Activated CD4-positive, CD25-positive, alpha-beta regulatory T cell treated with anti-CD3 and anti-CD28 coated beads, Interleukin-2, amount 50 U/mL, for 16 hours (primary cell): ENCODE measurements around the gene ZSCAN22.
"Not testable (repeated sequence)": the region's sequence is repeated elsewhere in the genome, so short reads cannot be mapped to it uniquely, and the experiment has no call there.

Source experiments
- DNase-seq: peaks from one replicate; pipeline ENCODE4 v3.0.0-alpha.2; 2020; ENCODE audit warnings: low read depth, low spot score

The ZSCAN22 gene

GRCh38 chr19:58372311-58373133, 45.7 kb downstream of the ZSCAN22 start:
- no peak for DNase-seq

- DNase-seq, result no peak
Observed at GRCh38 chr19:58374200-58374599, 47.4 kb downstream of the ZSCAN22 start.

GRCh38 chr19:58376724-58377123, 49.9 kb downstream of the ZSCAN22 start:
- DNase-seq, result not testable (repeated sequence)

- DNase-seq, result no peak
Observed at GRCh38 chr19:58379246-58379645, 52.5 kb downstream of the ZSCAN22 start.

GRCh38 chr19:58380037-58380661, 53.4 kb downstream of the ZSCAN22 start:
- DNase-seq, result no peak

GRCh38 chr19:58380662-58381459, 54.1 kb downstream of the ZSCAN22 start, which contains the start of gene ZNF837:
TSS of gene ZNF837 (minus strand) at chr19:58381030. CDS start at chr19:58369332, 11,698 bp downstream.
- peak; percentile 97 for DNase-seq

- DNase-seq, result no peak
Observed at GRCh38 chr19:58381460-58382212, 54.8 kb downstream of the ZSCAN22 start.

- DNase-seq, result no peak
Observed at GRCh38 chr19:58382997-58383603, 56.3 kb downstream of the ZSCAN22 start.

- DNase-seq, result no peak
Observed at GRCh38 chr19:58385313-58385890, 58.6 kb downstream of the ZSCAN22 start.

- no peak for DNase-seq
Observed at GRCh38 chr19:58385891-58386575, 59.2 kb downstream of the ZSCAN22 start.

- DNase-seq, result peak; percentile 97
Observed at GRCh38 chr19:58386576-58387337, 60.0 kb downstream of the ZSCAN22 start, which contains the start of gene RPS5. TSS of gene RPS5 (plus strand) at chr19:58387269. CDS start at chr19:58388138, 869 bp downstream.

- DNase-seq, result no peak
Observed at GRCh38 chr19:58387338-58388174, 60.8 kb downstream of the ZSCAN22 start.

- no peak for DNase-seq
Observed at GRCh38 chr19:58388175-58388526, 61.4 kb downstream of the ZSCAN22 start.
